SK-N-SH treated with all-trans-retinoic acid at 6 μM for 48 hours (cell line): ENCODE measurements around the gene IFI27L1.

Source experiments
- ATAC-seq: fragments of 200-7000 bp; cut with Tn5 transposase; 3 replicates; pipeline ENCODE4 v1.9.1; 2020; ENCODE audit warnings: mild to moderate bottlenecking, moderate library complexity
- ARNTL ChIP-seq: fragments of 450-650 bp; formaldehyde crosslinking; IDR thresholded peaks from 2 replicates; pipeline ENCODE4 v1.5.0; 2020; ENCODE audit warnings: low read depth, mild to moderate bottlenecking, moderate library complexity, borderline replicate concordance
- BACH2 ChIP-seq: fragments of 250-450 bp; sonication (Bioruptor Pico); IDR thresholded peaks from 2 replicates; pipeline ENCODE4 v1.9.0; 2021; ENCODE audit warnings: mild to moderate bottlenecking, borderline replicate concordance
- CSDC2 ChIP-seq: fragments of 250-450 bp; sonication (Bioruptor Pico); IDR thresholded peaks from 2 replicates; pipeline ENCODE4 v1.5.0; 2020; ENCODE audit warnings: mild to moderate bottlenecking, moderate library complexity
- GLIS3 ChIP-seq: fragments of 250-450 bp; sonication (Bioruptor Pico); IDR thresholded peaks from 2 replicates; pipeline ENCODE4 v1.5.0; 2020; ENCODE audit warnings: mild to moderate bottlenecking, moderate library complexity
- ISL1 ChIP-seq: fragments of 250-450 bp; sonication (Bioruptor Pico); IDR thresholded peaks from 2 replicates; pipeline ENCODE4 v2.1.2; 2022; ENCODE audit warnings: mild to moderate bottlenecking, moderate library complexity
- OSR1 ChIP-seq: fragments of 250-450 bp; sonication (Bioruptor Pico); IDR thresholded peaks from 2 replicates; pipeline ENCODE4 v1.8.0; 2022; ENCODE audit warnings: moderate library complexity, mild to moderate bottlenecking, inconsistent platforms
- PPARA ChIP-seq: fragments of 250-450 bp; sonication (Bioruptor Pico); IDR thresholded peaks from 2 replicates; pipeline ENCODE4 v1.5.0; 2020; ENCODE audit warnings: mild to moderate bottlenecking, borderline replicate concordance
- RARB ChIP-seq: fragments of 250-450 bp; sonication (Bioruptor Pico); IDR thresholded peaks from 2 replicates; pipeline ENCODE4 v1.8.0; 2021; ENCODE audit warnings: mild to moderate bottlenecking, moderate library complexity
- SNAI2 ChIP-seq: fragments of 250-450 bp; sonication (Bioruptor Pico); IDR thresholded peaks from 2 replicates; pipeline ENCODE4 v1.5.0; 2020; ENCODE audit warnings: mild to moderate bottlenecking, moderate library complexity
- TOX ChIP-seq: fragments of 250-450 bp; sonication (Bioruptor Pico); IDR thresholded peaks from 2 replicates; pipeline ENCODE4 v1.8.0; 2021; ENCODE audit warnings: mild to moderate bottlenecking, moderate library complexity, borderline replicate concordance
- ZC3H10 ChIP-seq: fragments of 250-450 bp; sonication (Bioruptor Pico); IDR thresholded peaks from 2 replicates; pipeline ENCODE4 v1.5.1; 2021; ENCODE audit warnings: mild to moderate bottlenecking, moderate library complexity
- ZFP3 ChIP-seq: fragments of 250-450 bp; sonication (Bioruptor Pico); IDR thresholded peaks from 2 replicates; pipeline ENCODE4 v1.5.0; 2020; ENCODE audit warnings: mild to moderate bottlenecking, moderate library complexity
- ZFP30 ChIP-seq: fragments of 450-650 bp; formaldehyde crosslinking; IDR thresholded peaks from 2 replicates; pipeline ENCODE4 v1.5.0; 2022; ENCODE audit warnings: mild to moderate bottlenecking, moderate library complexity
- ZNF565 ChIP-seq: fragments of 450-650 bp; formaldehyde crosslinking; conservative IDR thresholded peaks from 2 replicates; pipeline ENCODE4 v1.5.0; 2020; ENCODE audit warnings: low read depth, mild to moderate bottlenecking, moderate library complexity
- ZNF8 ChIP-seq: fragments of 450-650 bp; formaldehyde crosslinking; IDR thresholded peaks from 2 replicates; pipeline ENCODE4 v1.5.0; 2020; ENCODE audit warnings: mild to moderate bottlenecking, moderate library complexity
- TF ChIP-seq, protein P1 (sequence below): fragments of 250-450 bp; sonication (Bioruptor Pico); IDR thresholded peaks from 2 replicates; pipeline ENCODE4 v1.8.0; 2020; ENCODE audit warnings: mild to moderate bottlenecking, moderate library complexity, borderline replicate concordance
- TF ChIP-seq, protein P2 (sequence below): fragments of 250-450 bp; sonication (Bioruptor Pico); IDR thresholded peaks from 2 replicates; pipeline ENCODE4 v1.5.1; 2020; ENCODE audit warnings: low read depth, mild to moderate bottlenecking, moderate library complexity
- TF ChIP-seq, protein P3 (sequence below): fragments of 250-450 bp; sonication (Bioruptor Pico); IDR thresholded peaks from 2 replicates; pipeline ENCODE4 v1.5.0; 2020; ENCODE audit warnings: mild to moderate bottlenecking, moderate library complexity
- TF ChIP-seq, protein P4 (sequence below): fragments of 250-450 bp; sonication (Bioruptor Pico); IDR thresholded peaks from 2 replicates; pipeline ENCODE4 v1.5.1; 2021; ENCODE audit warnings: mild to moderate bottlenecking, moderate library complexity
- TF ChIP-seq, protein P5 (sequence below): fragments of 250-450 bp; sonication (Bioruptor Pico); IDR thresholded peaks from 2 replicates; pipeline ENCODE4 v1.8.0; 2021; ENCODE audit warnings: low read depth, mild to moderate bottlenecking, moderate library complexity, borderline replicate concordance

IFI27L1 gene

DNA sequence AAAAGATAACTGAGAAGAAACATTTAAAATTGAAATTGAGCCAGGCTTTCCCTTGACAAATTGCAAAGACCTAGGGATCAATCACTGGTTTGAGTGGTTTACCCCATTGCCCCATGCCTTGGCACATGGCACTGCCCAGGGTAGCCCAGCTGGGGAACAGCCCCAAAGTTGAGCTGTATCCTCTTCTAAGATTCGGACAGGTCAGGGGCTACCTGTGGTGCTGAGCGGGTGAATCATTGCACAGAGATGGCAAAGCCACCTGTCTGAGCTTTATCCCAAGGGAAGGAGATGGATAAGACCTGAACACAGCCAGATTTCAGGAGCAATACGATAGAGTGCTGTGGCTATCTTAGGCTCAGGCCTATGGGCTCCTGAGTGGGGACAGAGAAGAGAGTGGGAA lies 41.3 kb downstream of the IFI27L1 start:
- no peak for ATAC-seq
- no peak for TF ChIP-seq ZNF8 (CRISPR knock-in tag)
- no peak for TF ChIP-seq ZFP30
- TF ChIP-seq PPARA = no peak
- TF ChIP-seq OSR1 (CRISPR knock-in tag) = no peak
- TF ChIP-seq TOX = no peak
- TF ChIP-seq SNAI2 (CRISPR knock-in tag) = no peak
- no peak for TF ChIP-seq ZNF565
- TF ChIP-seq, protein P1, sequence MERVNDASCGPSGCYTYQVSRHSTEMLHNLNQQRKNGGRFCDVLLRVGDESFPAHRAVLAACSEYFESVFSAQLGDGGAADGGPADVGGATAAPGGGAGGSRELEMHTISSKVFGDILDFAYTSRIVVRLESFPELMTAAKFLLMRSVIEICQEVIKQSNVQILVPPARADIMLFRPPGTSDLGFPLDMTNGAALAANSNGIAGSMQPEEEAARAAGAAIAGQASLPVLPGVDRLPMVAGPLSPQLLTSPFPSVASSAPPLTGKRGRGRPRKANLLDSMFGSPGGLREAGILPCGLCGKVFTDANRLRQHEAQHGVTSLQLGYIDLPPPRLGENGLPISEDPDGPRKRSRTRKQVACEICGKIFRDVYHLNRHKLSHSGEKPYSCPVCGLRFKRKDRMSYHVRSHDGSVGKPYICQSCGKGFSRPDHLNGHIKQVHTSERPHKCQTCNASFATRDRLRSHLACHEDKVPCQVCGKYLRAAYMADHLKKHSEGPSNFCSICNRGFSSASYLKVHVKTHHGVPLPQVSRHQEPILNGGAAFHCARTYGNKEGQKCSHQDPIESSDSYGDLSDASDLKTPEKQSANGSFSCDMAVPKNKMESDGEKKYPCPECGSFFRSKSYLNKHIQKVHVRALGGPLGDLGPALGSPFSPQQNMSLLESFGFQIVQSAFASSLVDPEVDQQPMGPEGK (CRISPR knock-in tag) = no peak
- TF ChIP-seq CSDC2 (CRISPR knock-in tag) = no peak
- no peak for TF ChIP-seq ZFP3 (CRISPR knock-in tag)
- no peak for TF ChIP-seq ARNTL (CRISPR knock-in tag)
- TF ChIP-seq RARB (CRISPR knock-in tag) = no peak
- no peak for TF ChIP-seq ZC3H10 (CRISPR knock-in tag)

DNA sequence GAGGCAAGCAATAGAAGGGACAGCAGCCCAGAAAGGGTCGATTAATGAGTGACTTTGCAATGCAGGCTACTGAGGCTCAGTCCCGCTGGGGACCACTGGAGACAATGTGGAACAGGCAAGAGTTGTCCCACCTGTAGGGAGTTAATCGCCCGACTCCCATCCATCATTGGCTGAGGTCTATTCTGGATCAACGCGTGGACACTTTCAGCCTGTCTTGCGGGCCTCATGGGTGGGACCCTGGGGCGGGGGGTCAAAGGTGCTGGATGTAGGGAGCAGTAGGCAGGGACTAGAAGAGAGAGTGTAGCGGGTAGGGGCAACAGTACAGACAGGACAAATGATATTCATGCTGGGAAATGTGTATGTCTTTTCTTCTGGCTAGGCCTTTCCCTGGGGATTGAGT lies 42.2 kb downstream of the IFI27L1 start:
- ATAC-seq = no peak
- no peak for TF ChIP-seq ZFP30
- TF ChIP-seq, protein P2, sequence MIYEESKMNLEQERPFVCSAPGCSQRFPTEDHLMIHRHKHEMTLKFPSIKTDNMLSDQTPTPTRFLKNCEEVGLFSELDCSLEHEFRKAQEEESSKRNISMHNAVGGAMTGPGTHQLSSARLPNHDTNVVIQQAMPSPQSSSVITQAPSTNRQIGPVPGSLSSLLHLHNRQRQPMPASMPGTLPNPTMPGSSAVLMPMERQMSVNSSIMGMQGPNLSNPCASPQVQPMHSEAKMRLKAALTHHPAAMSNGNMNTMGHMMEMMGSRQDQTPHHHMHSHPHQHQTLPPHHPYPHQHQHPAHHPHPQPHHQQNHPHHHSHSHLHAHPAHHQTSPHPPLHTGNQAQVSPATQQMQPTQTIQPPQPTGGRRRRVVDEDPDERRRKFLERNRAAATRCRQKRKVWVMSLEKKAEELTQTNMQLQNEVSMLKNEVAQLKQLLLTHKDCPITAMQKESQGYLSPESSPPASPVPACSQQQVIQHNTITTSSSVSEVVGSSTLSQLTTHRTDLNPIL = no peak
- TF ChIP-seq ZNF565 = no peak
- no peak for TF ChIP-seq BACH2
- TF ChIP-seq ISL1 = no peak
- no peak for TF ChIP-seq SNAI2 (CRISPR knock-in tag)
- TF ChIP-seq, protein P3, sequence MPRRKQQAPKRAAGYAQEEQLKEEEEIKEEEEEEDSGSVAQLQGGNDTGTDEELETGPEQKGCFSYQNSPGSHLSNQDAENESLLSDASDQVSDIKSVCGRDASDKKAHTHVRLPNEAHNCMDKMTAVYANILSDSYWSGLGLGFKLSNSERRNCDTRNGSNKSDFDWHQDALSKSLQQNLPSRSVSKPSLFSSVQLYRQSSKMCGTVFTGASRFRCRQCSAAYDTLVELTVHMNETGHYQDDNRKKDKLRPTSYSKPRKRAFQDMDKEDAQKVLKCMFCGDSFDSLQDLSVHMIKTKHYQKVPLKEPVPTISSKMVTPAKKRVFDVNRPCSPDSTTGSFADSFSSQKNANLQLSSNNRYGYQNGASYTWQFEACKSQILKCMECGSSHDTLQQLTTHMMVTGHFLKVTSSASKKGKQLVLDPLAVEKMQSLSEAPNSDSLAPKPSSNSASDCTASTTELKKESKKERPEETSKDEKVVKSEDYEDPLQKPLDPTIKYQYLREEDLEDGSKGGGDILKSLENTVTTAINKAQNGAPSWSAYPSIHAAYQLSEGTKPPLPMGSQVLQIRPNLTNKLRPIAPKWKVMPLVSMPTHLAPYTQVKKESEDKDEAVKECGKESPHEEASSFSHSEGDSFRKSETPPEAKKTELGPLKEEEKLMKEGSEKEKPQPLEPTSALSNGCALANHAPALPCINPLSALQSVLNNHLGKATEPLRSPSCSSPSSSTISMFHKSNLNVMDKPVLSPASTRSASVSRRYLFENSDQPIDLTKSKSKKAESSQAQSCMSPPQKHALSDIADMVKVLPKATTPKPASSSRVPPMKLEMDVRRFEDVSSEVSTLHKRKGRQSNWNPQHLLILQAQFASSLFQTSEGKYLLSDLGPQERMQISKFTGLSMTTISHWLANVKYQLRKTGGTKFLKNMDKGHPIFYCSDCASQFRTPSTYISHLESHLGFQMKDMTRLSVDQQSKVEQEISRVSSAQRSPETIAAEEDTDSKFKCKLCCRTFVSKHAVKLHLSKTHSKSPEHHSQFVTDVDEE (CRISPR knock-in tag) = no peak
- no peak for TF ChIP-seq RARB (CRISPR knock-in tag)
- TF ChIP-seq, protein P4, sequence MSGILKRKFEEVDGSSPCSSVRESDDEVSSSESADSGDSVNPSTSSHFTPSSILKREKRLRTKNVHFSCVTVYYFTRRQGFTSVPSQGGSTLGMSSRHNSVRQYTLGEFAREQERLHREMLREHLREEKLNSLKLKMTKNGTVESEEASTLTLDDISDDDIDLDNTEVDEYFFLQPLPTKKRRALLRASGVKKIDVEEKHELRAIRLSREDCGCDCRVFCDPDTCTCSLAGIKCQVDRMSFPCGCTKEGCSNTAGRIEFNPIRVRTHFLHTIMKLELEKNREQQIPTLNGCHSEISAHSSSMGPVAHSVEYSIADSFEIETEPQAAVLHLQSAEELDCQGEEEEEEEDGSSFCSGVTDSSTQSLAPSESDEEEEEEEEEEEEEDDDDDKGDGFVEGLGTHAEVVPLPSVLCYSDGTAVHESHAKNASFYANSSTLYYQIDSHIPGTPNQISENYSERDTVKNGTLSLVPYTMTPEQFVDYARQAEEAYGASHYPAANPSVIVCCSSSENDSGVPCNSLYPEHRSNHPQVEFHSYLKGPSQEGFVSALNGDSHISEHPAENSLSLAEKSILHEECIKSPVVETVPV (CRISPR knock-in tag) = no peak
- TF ChIP-seq ARNTL (CRISPR knock-in tag) = no peak
- TF ChIP-seq, protein P1 (CRISPR knock-in tag) = no peak
- TF ChIP-seq ZNF8 (CRISPR knock-in tag) = no peak
- TF ChIP-seq OSR1 (CRISPR knock-in tag) = no peak
- TF ChIP-seq CSDC2 (CRISPR knock-in tag) = no peak
- TF ChIP-seq ZC3H10 (CRISPR knock-in tag) = no peak
- TF ChIP-seq GLIS3 (CRISPR knock-in tag) = no peak
- TF ChIP-seq TOX = no peak
- TF ChIP-seq, protein P5, sequence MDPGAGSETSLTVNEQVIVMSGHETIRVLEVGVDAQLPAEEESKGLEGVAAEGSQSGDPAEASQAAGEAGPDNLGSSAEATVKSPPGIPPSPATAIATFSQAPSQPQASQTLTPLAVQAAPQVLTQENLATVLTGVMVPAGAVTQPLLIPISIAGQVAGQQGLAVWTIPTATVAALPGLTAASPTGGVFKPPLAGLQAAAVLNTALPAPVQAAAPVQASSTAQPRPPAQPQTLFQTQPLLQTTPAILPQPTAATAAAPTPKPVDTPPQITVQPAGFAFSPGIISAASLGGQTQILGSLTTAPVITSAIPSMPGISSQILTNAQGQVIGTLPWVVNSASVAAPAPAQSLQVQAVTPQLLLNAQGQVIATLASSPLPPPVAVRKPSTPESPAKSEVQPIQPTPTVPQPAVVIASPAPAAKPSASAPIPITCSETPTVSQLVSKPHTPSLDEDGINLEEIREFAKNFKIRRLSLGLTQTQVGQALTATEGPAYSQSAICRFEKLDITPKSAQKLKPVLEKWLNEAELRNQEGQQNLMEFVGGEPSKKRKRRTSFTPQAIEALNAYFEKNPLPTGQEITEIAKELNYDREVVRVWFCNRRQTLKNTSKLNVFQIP (CRISPR knock-in tag) = no peak
